ENCODE measurements around the gene RHOBTB1.
"Not testable (repeated sequence)": the region's sequence is repeated elsewhere in the genome, so short reads cannot be mapped to it uniquely, and the experiment has no call there.

Gene RHOBTB1

GRCh38 chr10:60975716-60976115, 31.7 kb upstream of the RHOBTB1 start:
- no peak for TF ChIP-seq ZNF70 (CRISPR knock-in tag; IDR thresholded peaks at IDR 0.05)
- no peak for TF ChIP-seq RARB (CRISPR knock-in tag; IDR thresholded peaks at IDR 0.05)
- TF ChIP-seq ZNF565 (CRISPR knock-in tag; conservative IDR thresholded peaks at IDR 0.05; ENCODE audit: low read depth) = no peak
- TF ChIP-seq TCF4 (CRISPR knock-in tag; IDR thresholded peaks at IDR 0.05; ENCODE audit: borderline replicate concordance) = no peak
- no peak for ATAC-seq

GRCh38 chr10:60974463-60975149, 30.6 kb upstream of the RHOBTB1 start:
- TF ChIP-seq SNAI2 (CRISPR knock-in tag; IDR thresholded peaks at IDR 0.05) = no peak
- no peak for TF ChIP-seq ISL1 (CRISPR knock-in tag; IDR thresholded peaks at IDR 0.05)
- no peak for TF ChIP-seq CREB5 (CRISPR knock-in tag; IDR thresholded peaks at IDR 0.05; ENCODE audit: low read depth)
- peak; percentile 79 for ATAC-seq

- ATAC-seq = no peak
Observed at GRCh38 chr10:60973086-60973485, 29.1 kb upstream of the RHOBTB1 start.

GRCh38 chr10:60972181-60972580, 28.2 kb upstream of the RHOBTB1 start:
- ATAC-seq = not testable (repeated sequence)

More at GRCh38 chr10:60973086-60973485, 29.1 kb upstream of the RHOBTB1 start:
- no peak for TF ChIP-seq BACH2 (CRISPR knock-in tag; IDR thresholded peaks at IDR 0.05; ENCODE audit: borderline replicate concordance)
- no peak for TF ChIP-seq ZNF565 (CRISPR knock-in tag; conservative IDR thresholded peaks at IDR 0.05; ENCODE audit: low read depth)
- TF ChIP-seq ISL1 (CRISPR knock-in tag; IDR thresholded peaks at IDR 0.05) = no peak
- TF ChIP-seq TCF4 (CRISPR knock-in tag; IDR thresholded peaks at IDR 0.05; ENCODE audit: borderline replicate concordance) = no peak
- no peak for TF ChIP-seq ARNTL (CRISPR knock-in tag; IDR thresholded peaks at IDR 0.05; ENCODE audit: borderline replicate concordance, low read depth)
- no peak for TF ChIP-seq RARB (CRISPR knock-in tag; IDR thresholded peaks at IDR 0.05)
- no peak for TF ChIP-seq ZC3H10 (CRISPR knock-in tag; IDR thresholded peaks at IDR 0.05)
- TF ChIP-seq GLIS3 (CRISPR knock-in tag; IDR thresholded peaks at IDR 0.05) = no peak
- TF ChIP-seq CREB5 (CRISPR knock-in tag; IDR thresholded peaks at IDR 0.05; ENCODE audit: low read depth) = no peak
- no peak for TF ChIP-seq CSDC2 (CRISPR knock-in tag; IDR thresholded peaks at IDR 0.05)
- no peak for TF ChIP-seq SNAI2 (CRISPR knock-in tag; IDR thresholded peaks at IDR 0.05)
- TF ChIP-seq ZNF70 (CRISPR knock-in tag; IDR thresholded peaks at IDR 0.05) = no peak
- no peak for TF ChIP-seq TSHZ2 (CRISPR knock-in tag; IDR thresholded peaks at IDR 0.05)
- no peak for TF ChIP-seq ZFP3 (CRISPR knock-in tag; IDR thresholded peaks at IDR 0.05)
- TF ChIP-seq PATZ1 (CRISPR knock-in tag; IDR thresholded peaks at IDR 0.05; ENCODE audit: borderline replicate concordance) = no peak
- TF ChIP-seq CSRNP3 (CRISPR knock-in tag; IDR thresholded peaks at IDR 0.05) = no peak

GRCh38 chr10:60970526-60970925, 26.5 kb upstream of the RHOBTB1 start:
- no peak for ATAC-seq
- TF ChIP-seq ARNTL (CRISPR knock-in tag; IDR thresholded peaks at IDR 0.05; ENCODE audit: borderline replicate concordance, low read depth) (no peak), ISL1 (CRISPR knock-in tag; IDR thresholded peaks at IDR 0.05) (no peak), ZNF8 (CRISPR knock-in tag; IDR thresholded peaks at IDR 0.05) (no peak), CSDC2 (CRISPR knock-in tag; IDR thresholded peaks at IDR 0.05) (no peak), TSHZ2 (CRISPR knock-in tag; IDR thresholded peaks at IDR 0.05) (no peak), PATZ1 (CRISPR knock-in tag; IDR thresholded peaks at IDR 0.05; ENCODE audit: borderline replicate concordance) (no peak), SNAI2 (CRISPR knock-in tag; IDR thresholded peaks at IDR 0.05) (no peak), OSR1 (CRISPR knock-in tag; IDR thresholded peaks at IDR 0.05) (no peak), ZFP3 (CRISPR knock-in tag; IDR thresholded peaks at IDR 0.05) (no peak), ESRRG (CRISPR knock-in tag; IDR thresholded peaks at IDR 0.05) (no peak)

All from SK-N-SH treated with all-trans-retinoic acid at 6 μM for 48 hours (cell line).